Embryonic facial prominence (tissue), 1 donor: Measurements from ENCODE around the gene ADD2.
"Not testable (repeated sequence)": the region's sequence is repeated elsewhere in the genome, so short reads cannot be mapped to it uniquely, and the experiment has no call there.

Source experiments
- DNase-seq: peaks from one replicate; pipeline ENCODE4 v3.0.0-alpha.2; 2016; ENCODE audit errors: extremely low spot score

ADD2 gene

DNA sequence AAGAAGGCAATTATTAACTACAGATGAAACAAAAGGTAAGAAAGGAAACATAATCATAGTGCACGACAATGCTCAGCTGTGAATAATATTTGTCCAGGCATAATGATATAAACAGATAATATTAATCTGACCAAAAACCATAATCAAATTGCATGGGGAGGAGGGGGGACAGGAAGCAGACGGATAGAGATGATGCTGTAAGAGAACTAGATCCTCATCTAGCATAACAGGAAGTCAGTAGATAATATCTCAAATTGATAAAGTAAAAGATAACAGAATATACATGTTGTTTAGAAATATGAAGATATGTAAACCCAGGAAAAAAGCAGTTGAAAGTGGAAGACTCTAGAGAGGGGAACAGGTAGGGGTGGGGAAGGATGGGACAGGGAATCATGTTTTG, 129.4 kb downstream of the ADD2 start:
- DNase-seq: no peak

DNA sequence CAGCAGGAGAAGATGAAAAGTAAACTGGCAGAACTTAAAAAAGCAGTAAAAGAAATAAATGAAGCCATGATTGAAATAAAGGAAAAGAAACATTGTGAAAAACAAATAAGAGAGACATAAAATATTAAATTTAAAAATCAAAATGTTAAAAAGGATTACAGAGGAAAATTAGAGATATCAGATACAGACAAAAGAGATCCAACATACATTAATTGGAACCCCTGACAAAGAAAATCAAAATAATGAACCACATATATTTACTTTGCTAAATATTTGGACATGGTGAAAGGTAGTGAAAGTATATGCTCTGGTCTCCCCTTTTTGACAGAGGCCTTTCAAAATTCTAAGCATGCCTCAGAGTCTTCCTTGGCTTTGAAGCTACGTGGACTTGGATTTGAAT, 134.5 kb downstream of the ADD2 start:
- no peak for DNase-seq

DNA sequence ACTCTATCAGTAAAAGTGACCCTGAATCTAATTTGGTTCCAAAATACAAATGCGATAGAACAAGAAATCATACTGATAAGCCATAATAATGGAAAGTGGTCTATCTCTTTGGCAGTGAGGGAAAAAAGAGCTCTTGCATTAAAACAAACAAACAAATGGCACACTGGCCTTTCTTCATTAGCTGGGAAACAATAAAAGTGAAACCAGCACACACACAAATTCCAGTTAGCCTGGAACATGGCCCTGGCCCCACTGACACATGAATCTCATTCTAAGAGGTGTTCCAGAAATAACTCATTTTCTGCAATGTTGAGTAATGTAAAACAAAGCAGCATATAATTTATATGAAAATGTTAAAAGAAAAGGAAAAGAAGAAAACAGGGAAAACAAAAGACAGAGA, 135.0 kb downstream of the ADD2 start:
- DNase-seq: no peak

DNA sequence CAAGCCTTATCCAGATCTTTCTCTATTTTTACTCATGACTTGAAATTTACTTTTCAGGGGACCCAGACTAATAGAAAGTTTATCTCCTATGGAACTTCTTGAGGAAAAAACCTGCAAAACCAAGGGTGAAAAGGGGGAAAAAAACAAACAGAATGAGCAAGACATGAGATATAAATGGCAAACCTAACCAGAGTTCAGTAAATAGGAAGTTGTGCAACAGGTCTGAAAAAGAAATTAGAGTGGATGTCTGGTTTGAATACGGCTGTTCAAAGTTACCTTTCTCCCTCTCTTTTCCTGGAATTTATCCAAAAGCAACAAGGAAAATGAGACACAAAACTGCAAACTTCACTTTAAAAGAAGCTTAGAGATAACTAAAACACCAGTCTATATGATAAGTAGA, 135.6 kb downstream of the ADD2 start:
- DNase-seq: no peak

DNA sequence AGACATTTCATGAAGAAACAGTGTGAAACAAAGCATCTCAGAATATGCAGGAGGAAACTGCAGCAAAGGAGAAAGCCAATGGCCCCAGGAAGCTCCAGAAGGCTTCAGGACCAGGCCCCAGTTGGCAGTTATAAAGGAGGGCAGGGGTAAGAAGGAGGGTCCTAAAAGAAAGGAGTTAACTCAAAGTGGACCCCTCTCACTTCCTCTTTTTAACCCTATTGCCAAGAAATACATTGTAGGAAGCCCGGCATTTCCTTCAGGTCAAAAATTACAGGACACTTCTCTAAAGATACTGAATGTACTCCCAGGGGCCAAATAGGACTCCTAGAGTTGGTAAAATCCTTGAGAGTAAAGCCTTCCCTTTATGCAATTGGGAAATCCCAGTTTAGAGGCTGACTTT, 137.2 kb downstream of the ADD2 start:
- no peak for DNase-seq

- DNase-seq: no peak
Measured at GRCh38 chr2:70627211-70627898, 140.6 kb downstream of the ADD2 start.

DNA sequence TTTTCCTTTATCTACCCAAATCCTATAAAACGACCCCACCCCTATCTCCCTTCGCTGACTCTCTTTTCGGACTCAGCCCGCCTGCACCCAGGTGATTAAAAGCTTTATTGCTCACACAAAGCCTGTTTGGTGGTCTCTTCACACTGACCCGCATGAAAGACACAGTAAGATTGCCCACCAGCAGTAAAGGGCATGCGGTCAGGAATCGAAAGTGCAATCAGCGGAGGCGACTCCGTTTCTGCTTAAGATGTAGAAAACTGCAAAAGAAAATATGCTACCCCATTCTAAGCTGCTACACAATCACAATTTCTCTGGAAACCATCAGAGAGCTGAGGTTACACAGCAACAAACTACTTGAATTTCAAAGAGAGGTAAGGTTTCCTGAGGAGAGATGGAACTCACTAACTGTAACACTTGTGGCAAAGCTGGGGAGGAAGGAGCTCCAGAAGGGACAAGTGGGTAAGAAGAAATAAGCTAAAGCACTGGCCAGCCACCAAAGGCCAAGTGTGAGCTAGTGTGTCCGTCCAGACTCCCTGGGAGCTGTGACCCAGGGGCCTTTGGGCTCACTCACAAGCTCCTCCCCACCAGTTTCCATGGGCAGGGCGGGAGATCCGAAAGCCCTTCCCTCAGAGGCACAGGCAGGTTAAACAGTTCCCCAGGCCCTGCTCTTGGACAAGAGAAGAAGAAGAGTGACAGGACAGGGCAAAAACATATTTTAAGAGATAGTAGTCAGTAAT, 141.6 kb downstream of the ADD2 start:
- no peak for DNase-seq

GRCh38 chr2:70621536-70621935, 146.5 kb downstream of the ADD2 start:
- not testable (repeated sequence) for DNase-seq

DNA sequence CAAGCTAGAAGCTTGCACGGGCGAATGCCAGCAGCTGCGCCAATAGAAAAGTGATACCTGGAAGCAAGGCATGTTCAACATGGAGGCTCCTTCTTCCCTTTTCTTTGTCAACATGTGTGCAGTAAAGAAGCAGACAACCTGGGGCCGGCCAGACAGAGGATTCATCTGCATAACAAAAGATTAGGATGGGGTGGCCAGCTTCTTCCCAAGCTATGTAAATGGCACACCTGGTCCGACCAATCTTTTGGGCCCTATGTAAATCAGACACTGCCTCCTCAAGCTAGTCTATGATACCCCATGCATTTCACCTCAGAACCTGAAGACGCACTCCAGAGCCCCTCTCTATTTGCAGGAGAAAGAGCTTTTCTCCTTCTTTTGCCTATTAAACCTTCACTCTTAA, 148.0 kb downstream of the ADD2 start:
- no peak for DNase-seq

DNA sequence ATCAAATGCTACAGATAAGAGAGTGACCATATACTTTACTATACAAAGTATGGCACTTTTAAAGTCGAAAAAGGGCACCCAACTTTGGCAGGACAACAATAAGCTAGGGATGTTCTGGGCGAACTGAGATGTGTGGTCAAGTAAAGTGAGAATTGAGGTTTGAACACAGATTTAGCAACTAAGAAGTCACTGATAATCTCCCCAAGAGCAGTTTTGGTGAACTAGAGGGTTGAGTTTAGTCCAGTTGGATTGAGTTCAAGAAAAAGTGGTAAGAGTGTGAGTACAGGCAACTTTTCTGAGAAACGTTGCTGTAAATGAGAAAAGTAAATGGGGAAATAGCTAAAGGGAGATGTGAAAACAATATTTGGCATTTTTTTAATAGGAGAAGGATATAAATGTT, 148.8 kb downstream of the ADD2 start:
- no peak for DNase-seq

- DNase-seq: no peak
Measured at GRCh38 chr2:70616168-70616694, 151.8 kb downstream of the ADD2 start.

- DNase-seq: no peak
Measured at GRCh38 chr2:70615222-70615621, 152.8 kb downstream of the ADD2 start.

- no peak for DNase-seq
Measured at GRCh38 chr2:70613521-70613920, 154.5 kb downstream of the ADD2 start.

GRCh38 chr2:70612574-70612973, 155.4 kb downstream of the ADD2 start:
- no peak for DNase-seq

DNA sequence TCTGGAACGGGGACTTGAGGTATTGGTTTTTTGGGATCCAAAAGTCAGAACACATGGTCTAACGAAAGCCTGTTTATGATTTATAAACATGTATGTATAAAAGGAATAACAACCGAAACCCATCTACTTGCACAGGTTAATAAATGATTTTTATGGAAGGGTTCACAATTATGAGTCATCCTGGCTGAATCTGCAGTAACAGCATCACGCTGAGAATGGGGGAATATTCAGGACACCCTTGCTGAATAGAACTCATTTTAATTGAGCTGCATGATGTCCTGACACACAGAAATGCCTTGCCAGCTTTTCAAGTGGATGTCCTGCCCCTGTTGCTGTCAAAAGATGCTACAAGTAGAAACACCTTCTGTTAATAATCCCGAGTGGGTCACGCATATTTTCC, 159.6 kb downstream of the ADD2 start:
- DNase-seq: no peak

- no peak for DNase-seq
Measured at GRCh38 chr2:70607121-70607561, 160.9 kb downstream of the ADD2 start.
